ENCODE data around the gene CLIC3. TPM values are rescaled to one million over a fixed set of nuclear protein-coding genes. Genes with fewer than 3 reads are reported as not detected.

The CLIC3 gene
- polyA plus RNA-seq, 2 of the 4 experiments (the other 2 are of a cell fraction): 0.61 to 6.4 TPM

DNA sequence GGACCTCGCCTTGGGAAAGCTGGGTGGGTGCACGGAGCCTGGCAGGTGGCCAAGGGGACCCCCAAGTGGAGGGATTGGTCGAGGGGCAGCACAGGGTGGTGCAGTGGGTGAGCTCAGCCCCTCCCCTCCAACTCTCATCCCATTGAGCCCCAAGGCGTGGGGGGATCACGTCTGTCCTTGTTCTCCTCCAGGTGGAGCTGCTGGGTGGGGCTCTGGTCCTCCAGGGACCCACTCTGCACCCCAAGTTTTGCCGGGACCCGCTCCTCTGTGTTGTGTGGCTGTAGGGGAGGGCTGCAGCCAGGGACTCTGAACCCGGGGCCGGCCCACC lies 39.1 kb upstream of the CLIC3 start:
- peak; percentile 31 to 57; a peak in 5 of 6 replicates for ATAC-seq
- FAIRE-seq: no peak
- Histone ChIP-seq H3K4me3 (no peak overlapping the region), H3K9me3 (no peaks in the 10 kb centered on the region), H3K27ac (no peak overlapping the region), H3K4me1 (peaks cover 18% of the 10 kb centered on the region), H3K4me2 (peak overlapping the region; percentile 77)
- ChIA-PET CTCF (interaction anchor here (0.6 to 20.4 kb wide), 71 partner anchors 9 to 321 kb away, joined by 3 to 282 read pairs (median 5); partner anchors contain the start of genes ABCA2, AJM1, C8G and CLIC3), POLR2A (interaction anchor here (0.6 to 1.7 kb wide), 6 partner anchors 39 to 205 kb away, joined by 3 to 5 read pairs (median 4); partner anchors contain the start of gene CLIC3)
- DNase-seq (ENCODE audit: low read depth in 1 of 2, low spot score in 1 of 2): no peak
- TF ChIP-seq TP53 (CRISPR knock-in tag; IDR thresholded peaks at IDR 0.05) (no peak), JUNB (IDR thresholded peaks at IDR 0.05) (no peak), RAD21 (conservative IDR thresholded peaks at IDR 0.05 in 1 of 2, IDR thresholded peaks at IDR 0.05 in 1 of 2) (0 out of 5 replicates have a peak, but pooled peaks of 1 of the 2 experiments have one; percentile 8)
- TF ChIP-seq, protein P1, sequence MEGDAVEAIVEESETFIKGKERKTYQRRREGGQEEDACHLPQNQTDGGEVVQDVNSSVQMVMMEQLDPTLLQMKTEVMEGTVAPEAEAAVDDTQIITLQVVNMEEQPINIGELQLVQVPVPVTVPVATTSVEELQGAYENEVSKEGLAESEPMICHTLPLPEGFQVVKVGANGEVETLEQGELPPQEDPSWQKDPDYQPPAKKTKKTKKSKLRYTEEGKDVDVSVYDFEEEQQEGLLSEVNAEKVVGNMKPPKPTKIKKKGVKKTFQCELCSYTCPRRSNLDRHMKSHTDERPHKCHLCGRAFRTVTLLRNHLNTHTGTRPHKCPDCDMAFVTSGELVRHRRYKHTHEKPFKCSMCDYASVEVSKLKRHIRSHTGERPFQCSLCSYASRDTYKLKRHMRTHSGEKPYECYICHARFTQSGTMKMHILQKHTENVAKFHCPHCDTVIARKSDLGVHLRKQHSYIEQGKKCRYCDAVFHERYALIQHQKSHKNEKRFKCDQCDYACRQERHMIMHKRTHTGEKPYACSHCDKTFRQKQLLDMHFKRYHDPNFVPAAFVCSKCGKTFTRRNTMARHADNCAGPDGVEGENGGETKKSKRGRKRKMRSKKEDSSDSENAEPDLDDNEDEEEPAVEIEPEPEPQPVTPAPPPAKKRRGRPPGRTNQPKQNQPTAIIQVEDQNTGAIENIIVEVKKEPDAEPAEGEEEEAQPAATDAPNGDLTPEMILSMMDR (IDR thresholded peaks at IDR 0.05): peak; percentile 38
- WGBS (ENCODE audit: missing lambda C conversion rate): 47% methylated on average over 5 of the region's 9 CpGs

GRCh38 chr9:137034709-137035506 lies 38.5 kb upstream of the CLIC3 start:
- FAIRE-seq (peak; percentile 92), DNase-seq (ENCODE audit: low read depth in 1 of 2, low spot score in 1 of 2) (peak; percentile 90 to 92), ATAC-seq (peak; percentile 76 to 94)
- ChIA-PET CTCF (interaction anchor here (0.5 to 20.4 kb wide), 74 partner anchors 10 to 321 kb away, joined by 3 to 282 read pairs (median 5); partner anchors contain the start of genes ABCA2, AJM1, C8G and CLIC3), POLR2A (interaction anchor here (0.6 to 1.7 kb wide), 7 partner anchors 39 to 206 kb away, joined by 3 to 5 read pairs (median 3); partner anchors contain the start of gene CLIC3)
- 23% methylated on average over 12 of the region's 24 CpGs for WGBS (ENCODE audit: missing lambda C conversion rate)
- Histone ChIP-seq H3K4me3 (no peak overlapping the region), H3K27ac (peak overlapping the region; percentile 34 to 67; a peak in 4 of 6 replicates), H3K4me2 (peak overlapping the region; percentile 77), H3K4me1 (peaks cover 18% of the 10 kb centered on the region), H3K9me3 (no peaks in the 10 kb centered on the region)
- TF ChIP-seq BHLHE40 (IDR thresholded peaks at IDR 0.05; ENCODE audit: low read depth, low read length) (no peak), HOXA7 (CRISPR knock-in tag; IDR thresholded peaks at IDR 0.05) (no peak), TFCP2L1 (CRISPR knock-in tag; IDR thresholded peaks at IDR 0.05) (no peak), JUN (IDR thresholded peaks at IDR 0.05) (peak in 1 of 2 experiments; percentile 28; a peak in 1 of 5 replicates), ZFP36 (IDR thresholded peaks at IDR 0.05; ENCODE audit: borderline replicate concordance, partially characterized antibody) (no peak), SMC3 (IDR thresholded peaks at IDR 0.05) (peak; percentile 83), RAD21 (conservative IDR thresholded peaks at IDR 0.05 in 1 of 2, IDR thresholded peaks at IDR 0.05 in 1 of 2) (peak; percentile 82 to 92), CBX2 (IDR thresholded peaks at IDR 0.05; ENCODE audit: borderline replicate concordance, low read depth) (no peak), ZNF302 (CRISPR knock-in tag; IDR thresholded peaks at IDR 0.05) (no peak), MAFK (IDR thresholded peaks at IDR 0.05; ENCODE audit: partially characterized antibody) (no peak)
- TF ChIP-seq, protein P1 (IDR thresholded peaks at IDR 0.05): peak; percentile 86
- TF ChIP-seq, protein P2, sequence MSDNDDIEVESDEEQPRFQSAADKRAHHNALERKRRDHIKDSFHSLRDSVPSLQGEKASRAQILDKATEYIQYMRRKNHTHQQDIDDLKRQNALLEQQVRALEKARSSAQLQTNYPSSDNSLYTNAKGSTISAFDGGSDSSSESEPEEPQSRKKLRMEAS (IDR thresholded peaks at IDR 0.05): 0 out of 2 replicates have a peak, but pooled peaks have one; percentile 27

GRCh38 chr9:137034039-137034708 lies 37.8 kb upstream of the CLIC3 start:
- DNase-seq (ENCODE audit: low read depth in 1 of 2, low spot score in 1 of 2): no peak
- ATAC-seq: peak; percentile 9 to 30; a peak in 4 of 6 replicates
- peak overlapping the region; percentile 77 for H3K4me2 ChIP-seq
- no peak for FAIRE-seq
- ChIA-PET POLR2A (interaction anchor here (0.6 to 1.7 kb wide), 4 partner anchors 38 to 186 kb away, joined by 3 to 5 read pairs (median 3); partner anchors contain the start of gene CLIC3), CTCF (interaction anchor here (0.5 to 20.4 kb wide), 47 partner anchors 10 to 320 kb away, joined by 3 to 282 read pairs (median 7); partner anchors contain the start of genes ABCA2, AJM1, C8G and CLIC3)
- WGBS (ENCODE audit: missing lambda C conversion rate): 32% methylated on average over 9 of the region's 15 CpGs
- no peak overlapping the region for H3K4me3 ChIP-seq
- no peaks in the 10 kb centered on the region for H3K9me3 ChIP-seq
- H3K4me1 ChIP-seq: peaks cover 19% of the 10 kb centered on the region
- H3K27ac ChIP-seq: peak overlapping the region; percentile 34 to 67; a peak in 4 of 6 replicates
- TF ChIP-seq, protein P3, sequence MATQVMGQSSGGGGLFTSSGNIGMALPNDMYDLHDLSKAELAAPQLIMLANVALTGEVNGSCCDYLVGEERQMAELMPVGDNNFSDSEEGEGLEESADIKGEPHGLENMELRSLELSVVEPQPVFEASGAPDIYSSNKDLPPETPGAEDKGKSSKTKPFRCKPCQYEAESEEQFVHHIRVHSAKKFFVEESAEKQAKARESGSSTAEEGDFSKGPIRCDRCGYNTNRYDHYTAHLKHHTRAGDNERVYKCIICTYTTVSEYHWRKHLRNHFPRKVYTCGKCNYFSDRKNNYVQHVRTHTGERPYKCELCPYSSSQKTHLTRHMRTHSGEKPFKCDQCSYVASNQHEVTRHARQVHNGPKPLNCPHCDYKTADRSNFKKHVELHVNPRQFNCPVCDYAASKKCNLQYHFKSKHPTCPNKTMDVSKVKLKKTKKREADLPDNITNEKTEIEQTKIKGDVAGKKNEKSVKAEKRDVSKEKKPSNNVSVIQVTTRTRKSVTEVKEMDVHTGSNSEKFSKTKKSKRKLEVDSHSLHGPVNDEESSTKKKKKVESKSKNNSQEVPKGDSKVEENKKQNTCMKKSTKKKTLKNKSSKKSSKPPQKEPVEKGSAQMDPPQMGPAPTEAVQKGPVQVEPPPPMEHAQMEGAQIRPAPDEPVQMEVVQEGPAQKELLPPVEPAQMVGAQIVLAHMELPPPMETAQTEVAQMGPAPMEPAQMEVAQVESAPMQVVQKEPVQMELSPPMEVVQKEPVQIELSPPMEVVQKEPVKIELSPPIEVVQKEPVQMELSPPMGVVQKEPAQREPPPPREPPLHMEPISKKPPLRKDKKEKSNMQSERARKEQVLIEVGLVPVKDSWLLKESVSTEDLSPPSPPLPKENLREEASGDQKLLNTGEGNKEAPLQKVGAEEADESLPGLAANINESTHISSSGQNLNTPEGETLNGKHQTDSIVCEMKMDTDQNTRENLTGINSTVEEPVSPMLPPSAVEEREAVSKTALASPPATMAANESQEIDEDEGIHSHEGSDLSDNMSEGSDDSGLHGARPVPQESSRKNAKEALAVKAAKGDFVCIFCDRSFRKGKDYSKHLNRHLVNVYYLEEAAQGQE (IDR thresholded peaks at IDR 0.05): no peak
- TF ChIP-seq NR3C1 (IDR thresholded peaks at IDR 0.05) (no peak), CBX2 (IDR thresholded peaks at IDR 0.05; ENCODE audit: borderline replicate concordance, low read depth) (no peak), CBX8 (IDR thresholded peaks at IDR 0.05) (no peak), JUN (IDR thresholded peaks at IDR 0.05) (no peak), CHD4 (IDR thresholded peaks at IDR 0.05; ENCODE audit: borderline replicate concordance) (no peak), ZSCAN20 (CRISPR knock-in tag; IDR thresholded peaks at IDR 0.05) (no peak), MAFK (IDR thresholded peaks at IDR 0.05; ENCODE audit: partially characterized antibody) (no peak)
- TF ChIP-seq, protein P4, sequence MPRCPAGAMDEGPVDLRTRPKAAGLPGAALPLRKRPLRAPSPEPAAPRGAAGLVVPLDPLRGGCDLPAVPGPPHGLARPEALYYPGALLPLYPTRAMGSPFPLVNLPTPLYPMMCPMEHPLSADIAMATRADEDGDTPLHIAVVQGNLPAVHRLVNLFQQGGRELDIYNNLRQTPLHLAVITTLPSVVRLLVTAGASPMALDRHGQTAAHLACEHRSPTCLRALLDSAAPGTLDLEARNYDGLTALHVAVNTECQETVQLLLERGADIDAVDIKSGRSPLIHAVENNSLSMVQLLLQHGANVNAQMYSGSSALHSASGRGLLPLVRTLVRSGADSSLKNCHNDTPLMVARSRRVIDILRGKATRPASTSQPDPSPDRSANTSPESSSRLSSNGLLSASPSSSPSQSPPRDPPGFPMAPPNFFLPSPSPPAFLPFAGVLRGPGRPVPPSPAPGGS (IDR thresholded peaks at IDR 0.05): no peak
